Liver (tissue), 3 donors: ENCODE data around the gene C16orf92.

Experiments used
- EGR1 ChIP-seq, 2 donors: IDR thresholded peaks; 2 replicates each; pipeline ENCODE4 v1.6.1; 2016 to 2018; ENCODE audit warnings: antibody characterized with exemption in 2 of 2, low read depth in 2 of 2
- GABPA ChIP-seq, 2 donors: IDR thresholded peaks in 1 of 2; conservative IDR thresholded peaks in 1 of 2; 2 replicates each; pipeline ENCODE4 v1.6.1; 2016; ENCODE audit warnings: antibody characterized with exemption in 2 of 2, mild to moderate bottlenecking in 1 of 2, moderate library complexity in 1 of 2
- JUND ChIP-seq, 2 donors: IDR thresholded peaks; 2 replicates each; pipeline ENCODE4 v1.6.1; 2016; ENCODE audit warnings: antibody characterized with exemption in 2 of 2
- TAF1 ChIP-seq: conservative IDR thresholded peaks from 2 replicates; pipeline ENCODE4 v1.6.1; 2016; ENCODE audit warnings: antibody characterized with exemption, mild to moderate bottlenecking
- TF ChIP-seq, protein P1 (sequence below): fragments of 150-350 bp; IDR thresholded peaks from 2 replicates; pipeline ENCODE4 v1.5.1; 2017; ENCODE audit warnings: improper control_type of control experiment, low read depth, low read length; ENCODE audit not compliant: missing input control
- TF ChIP-seq, protein P2 (sequence below): IDR thresholded peaks from 2 replicates; pipeline ENCODE4 v1.6.1; 2016; ENCODE audit warnings: antibody characterized with exemption
- donor health status: healthy.
- donor health status: healthy.

- no peak for TF ChIP-seq GABPA (IDR thresholded peaks at IDR 0.05 in 1 of 2, conservative IDR thresholded peaks at IDR 0.05 in 1 of 2)
- TF ChIP-seq, protein P1, sequence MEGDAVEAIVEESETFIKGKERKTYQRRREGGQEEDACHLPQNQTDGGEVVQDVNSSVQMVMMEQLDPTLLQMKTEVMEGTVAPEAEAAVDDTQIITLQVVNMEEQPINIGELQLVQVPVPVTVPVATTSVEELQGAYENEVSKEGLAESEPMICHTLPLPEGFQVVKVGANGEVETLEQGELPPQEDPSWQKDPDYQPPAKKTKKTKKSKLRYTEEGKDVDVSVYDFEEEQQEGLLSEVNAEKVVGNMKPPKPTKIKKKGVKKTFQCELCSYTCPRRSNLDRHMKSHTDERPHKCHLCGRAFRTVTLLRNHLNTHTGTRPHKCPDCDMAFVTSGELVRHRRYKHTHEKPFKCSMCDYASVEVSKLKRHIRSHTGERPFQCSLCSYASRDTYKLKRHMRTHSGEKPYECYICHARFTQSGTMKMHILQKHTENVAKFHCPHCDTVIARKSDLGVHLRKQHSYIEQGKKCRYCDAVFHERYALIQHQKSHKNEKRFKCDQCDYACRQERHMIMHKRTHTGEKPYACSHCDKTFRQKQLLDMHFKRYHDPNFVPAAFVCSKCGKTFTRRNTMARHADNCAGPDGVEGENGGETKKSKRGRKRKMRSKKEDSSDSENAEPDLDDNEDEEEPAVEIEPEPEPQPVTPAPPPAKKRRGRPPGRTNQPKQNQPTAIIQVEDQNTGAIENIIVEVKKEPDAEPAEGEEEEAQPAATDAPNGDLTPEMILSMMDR: no peak
- TF ChIP-seq JUND (IDR thresholded peaks at IDR 0.05): no peak
- TF ChIP-seq EGR1 (IDR thresholded peaks at IDR 0.05; ENCODE audit: low read depth in 2 of 2): no peak
- TF ChIP-seq TAF1: no peak
- TF ChIP-seq, protein P2, sequence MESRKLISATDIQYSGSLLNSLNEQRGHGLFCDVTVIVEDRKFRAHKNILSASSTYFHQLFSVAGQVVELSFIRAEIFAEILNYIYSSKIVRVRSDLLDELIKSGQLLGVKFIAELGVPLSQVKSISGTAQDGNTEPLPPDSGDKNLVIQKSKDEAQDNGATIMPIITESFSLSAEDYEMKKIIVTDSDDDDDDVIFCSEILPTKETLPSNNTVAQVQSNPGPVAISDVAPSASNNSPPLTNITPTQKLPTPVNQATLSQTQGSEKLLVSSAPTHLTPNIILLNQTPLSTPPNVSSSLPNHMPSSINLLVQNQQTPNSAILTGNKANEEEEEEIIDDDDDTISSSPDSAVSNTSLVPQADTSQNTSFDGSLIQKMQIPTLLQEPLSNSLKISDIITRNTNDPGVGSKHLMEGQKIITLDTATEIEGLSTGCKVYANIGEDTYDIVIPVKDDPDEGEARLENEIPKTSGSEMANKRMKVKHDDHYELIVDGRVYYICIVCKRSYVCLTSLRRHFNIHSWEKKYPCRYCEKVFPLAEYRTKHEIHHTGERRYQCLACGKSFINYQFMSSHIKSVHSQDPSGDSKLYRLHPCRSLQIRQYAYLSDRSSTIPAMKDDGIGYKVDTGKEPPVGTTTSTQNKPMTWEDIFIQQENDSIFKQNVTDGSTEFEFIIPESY: no peak
These were observed 7.9 kb downstream of the C16orf92 start, which contains the start of gene TLCD3B for GRCh38 chr16:30030841-30031413.
